Measurements from ENCODE around the gene KRTAP2-3.
"Not testable (repeated sequence)": the region's sequence is repeated elsewhere in the genome, so short reads cannot be mapped to it uniquely, and the experiment has no call there.

Gene KRTAP2-3

DNA sequence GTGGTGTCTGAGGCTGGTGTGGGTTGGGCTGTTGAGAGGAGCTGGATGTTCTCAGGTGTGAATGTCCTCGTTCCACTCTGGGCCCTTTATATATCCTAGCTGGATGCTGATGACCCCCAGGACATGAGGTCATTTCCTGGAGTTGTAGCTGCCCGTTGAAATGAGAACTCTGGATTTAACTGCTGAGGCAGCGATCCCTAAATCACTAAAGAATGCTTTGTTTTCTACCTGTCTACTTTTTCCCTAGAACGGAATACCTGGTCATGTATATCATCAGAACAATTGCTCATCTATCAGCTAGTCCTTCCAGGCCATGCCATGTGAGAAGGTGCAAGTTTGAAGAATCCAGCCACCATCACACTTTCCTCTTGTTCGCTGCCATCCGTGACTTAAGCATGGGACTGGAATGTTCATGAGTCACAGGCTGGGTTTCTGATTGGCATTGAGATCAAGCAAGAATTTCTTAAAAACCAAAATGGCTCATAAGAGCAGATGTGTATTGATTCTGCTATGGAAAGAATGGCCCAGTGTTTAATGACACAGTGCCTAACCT is at the start of gene KRTAP2-3:
TSS of gene KRTAP2-3 (minus strand) at position 63 of the 553 bp plus-strand sequence. CDS start 64 bp downstream, outside the sequence.
- DNase-seq (ENCODE audit: low read depth in 3 of 3): no peak

DNA sequence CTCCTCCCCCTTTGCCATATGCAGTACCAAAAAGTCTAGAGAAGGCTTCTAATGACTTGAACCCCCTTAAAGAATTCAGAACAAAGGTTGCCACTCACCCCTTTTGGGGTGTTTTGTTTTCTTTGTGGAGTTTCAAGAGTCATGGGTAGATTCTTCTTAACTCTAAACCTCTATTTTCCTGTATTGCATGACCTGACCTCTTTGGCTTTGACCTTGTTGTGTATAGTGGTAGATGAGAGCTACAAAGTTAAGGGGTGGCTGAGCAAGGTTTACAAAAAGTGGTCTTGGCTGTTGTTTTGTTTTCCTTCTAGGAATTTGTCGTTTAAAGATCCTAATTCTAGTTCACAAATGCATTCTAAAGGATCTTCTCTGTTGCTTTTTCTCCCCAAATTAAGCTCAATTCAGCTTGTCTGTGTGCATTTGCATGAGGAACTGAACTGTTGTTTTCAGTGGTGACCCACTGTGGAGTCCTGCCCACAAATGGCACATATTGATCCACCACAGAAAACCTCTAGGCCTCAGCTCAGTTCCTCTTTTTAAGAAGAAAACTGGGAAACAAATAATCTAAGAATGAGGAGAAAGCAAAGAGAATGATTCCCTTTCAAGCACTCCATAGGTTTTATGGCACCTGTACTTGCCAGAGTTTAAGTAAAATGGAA is 48.9 kb upstream of the KRTAP2-3 start:
- DNase-seq (ENCODE audit: low read depth in 3 of 3): not testable (repeated sequence)

DNA sequence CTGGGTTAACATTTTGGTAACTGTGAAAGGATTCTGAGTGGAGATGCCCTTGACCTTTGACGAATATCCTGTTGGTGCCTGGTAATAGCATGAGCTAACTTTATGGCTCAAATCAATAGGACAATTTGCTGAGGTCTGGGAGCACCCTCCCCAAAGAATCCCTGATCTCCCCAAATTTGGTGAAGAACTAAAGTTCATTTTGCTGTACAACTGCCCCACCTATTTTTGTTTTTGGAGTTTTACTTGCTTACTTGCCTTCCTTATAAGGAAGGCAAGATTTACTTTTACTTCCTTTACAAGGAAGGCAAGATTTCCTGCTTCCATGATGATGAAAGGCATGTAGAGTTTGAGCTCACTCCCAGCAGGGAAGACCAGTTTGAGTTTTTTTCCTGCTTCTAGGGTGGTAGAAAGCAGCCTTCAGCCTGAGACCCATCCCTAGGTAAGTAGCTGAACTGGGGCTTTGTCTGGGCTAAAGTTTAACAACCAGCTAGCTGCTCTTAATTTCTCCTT is 48.1 kb upstream of the KRTAP2-3 start:
- DNase-seq (ENCODE audit: low read depth in 3 of 3): no peak

DNA sequence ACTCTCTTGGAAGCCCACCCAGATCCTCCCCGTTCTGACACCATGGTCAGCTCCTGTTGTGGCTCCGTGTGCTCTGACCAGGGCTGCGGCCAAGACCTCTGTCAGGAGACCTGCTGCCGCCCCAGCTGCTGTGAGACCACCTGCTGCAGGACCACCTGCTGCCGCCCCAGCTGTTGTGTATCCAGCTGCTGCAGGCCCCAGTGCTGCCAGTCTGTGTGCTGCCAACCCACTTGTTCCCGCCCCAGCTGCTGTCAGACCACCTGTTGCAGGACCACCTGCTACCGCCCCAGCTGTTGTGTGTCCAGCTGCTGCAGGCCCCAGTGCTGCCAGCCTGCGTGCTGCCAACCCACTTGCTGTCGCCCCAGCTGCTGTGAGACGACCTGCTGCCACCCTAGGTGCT is 45.4 kb upstream of the KRTAP2-3 start, which contains the start of gene KRTAP4-9:
TSS of gene KRTAP4-9 (plus strand) at position 43 of the 400 bp plus-strand sequence. CDS start at position 43, 0 bp downstream.
- DNase-seq (ENCODE audit: low read depth in 3 of 3): not testable (repeated sequence)

DNA sequence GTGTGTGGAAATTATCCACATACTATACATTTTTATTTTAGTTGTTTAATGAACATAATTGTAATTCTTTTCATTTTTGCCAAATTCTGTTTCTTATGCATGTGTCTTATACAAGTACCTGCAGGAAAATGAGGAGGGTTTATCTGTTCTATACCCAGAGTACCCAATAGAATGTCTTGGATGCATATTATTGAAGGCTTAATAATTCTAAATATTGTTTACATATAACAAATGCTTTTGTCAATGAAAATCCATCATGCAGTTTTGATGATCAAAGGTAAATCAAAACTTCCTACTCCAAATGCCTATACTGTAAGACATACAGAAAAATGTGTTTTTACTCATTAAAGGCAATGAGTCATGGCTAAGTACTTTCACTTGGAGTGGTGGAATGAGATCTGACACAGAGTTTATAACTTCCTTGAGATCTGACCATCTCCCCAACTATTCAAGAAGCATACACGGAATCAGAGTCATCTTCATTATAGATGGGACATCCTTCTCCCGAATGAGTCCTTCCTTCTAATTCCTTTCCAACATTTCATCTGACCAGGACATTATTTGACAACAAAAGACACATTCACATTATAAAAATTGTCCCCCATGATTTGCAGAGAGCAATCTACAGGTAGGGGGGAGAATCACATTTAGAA is 44.6 kb upstream of the KRTAP2-3 start:
- not testable (repeated sequence) for DNase-seq (ENCODE audit: low read depth in 3 of 3)

GRCh38 chr17:41103896-41104295 is 44.0 kb upstream of the KRTAP2-3 start:
- no peak for DNase-seq (ENCODE audit: low read depth in 3 of 3)

GRCh38 chr17:41101586-41102259 is 41.8 kb upstream of the KRTAP2-3 start, which contains the start of gene KRTAP4-16:
KRTAP4-16 (minus strand) TSS chr17:41102209; CDS start chr17:41102209, 0 bp downstream.
- DNase-seq (ENCODE audit: low read depth in 3 of 3): no peak

GRCh38 chr17:41099682-41100480 is 40.0 kb upstream of the KRTAP2-3 start:
- DNase-seq (ENCODE audit: low read depth in 3 of 3): not testable (repeated sequence)

DNA sequence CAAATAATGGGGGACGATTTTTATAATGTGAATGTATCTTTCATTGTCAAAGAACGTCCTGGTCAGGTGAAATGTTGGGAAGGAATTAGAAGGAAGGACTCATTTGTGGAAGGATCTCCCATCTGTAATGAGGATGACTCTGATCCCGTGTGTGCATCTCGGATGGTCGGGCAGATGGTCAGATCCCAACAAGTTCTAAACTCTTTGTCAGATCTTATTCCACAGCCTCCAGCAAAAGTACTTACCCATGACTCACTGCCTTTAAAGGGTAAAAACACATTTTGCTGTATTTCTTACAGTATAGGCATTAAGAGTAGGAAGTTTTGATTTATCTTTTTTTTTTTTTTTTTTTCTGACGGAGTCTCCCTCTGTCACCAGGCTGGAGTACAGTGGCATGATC is 38.6 kb upstream of the KRTAP2-3 start:
- no peak for DNase-seq (ENCODE audit: low read depth in 3 of 3)

GRCh38 chr17:41098042-41098441 is 38.1 kb upstream of the KRTAP2-3 start, which contains the start of gene KRTAP4-8:
KRTAP4-8 (minus strand) TSS chr17:41098142; CDS start chr17:41098084, 58 bp downstream.
- no peak for DNase-seq (ENCODE audit: low read depth in 3 of 3)

GRCh38 chr17:41096055-41096454 is 36.1 kb upstream of the KRTAP2-3 start:
- DNase-seq (ENCODE audit: low read depth in 3 of 3): no peak

DNA sequence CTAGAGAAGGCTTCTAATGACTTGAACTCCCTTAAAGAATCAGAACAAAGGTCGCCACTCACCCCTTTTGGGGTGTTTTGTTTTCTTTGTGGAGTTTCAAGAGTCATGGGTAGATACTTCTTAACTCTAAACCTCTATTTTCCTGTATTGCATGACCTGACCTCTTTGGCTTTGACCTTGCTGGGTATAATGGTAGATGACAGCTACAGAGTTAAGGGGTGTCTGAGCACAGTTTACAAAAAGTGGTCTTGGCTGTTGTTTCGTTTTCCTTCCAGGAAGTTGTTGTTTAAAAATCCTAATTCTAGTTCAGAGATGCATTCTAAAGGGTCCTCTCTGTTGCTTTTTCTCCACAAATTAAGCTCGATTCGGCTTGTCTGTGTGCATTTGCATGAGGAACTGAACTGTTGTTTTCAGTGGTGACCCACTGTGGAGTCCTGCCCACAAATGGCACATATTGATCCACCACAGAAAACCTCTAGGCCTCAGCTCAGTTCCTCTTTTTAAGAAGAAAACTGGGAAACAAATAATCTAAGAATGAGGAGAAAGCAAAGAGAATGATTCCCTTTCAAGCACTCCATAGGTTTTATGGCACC is 28.9 kb upstream of the KRTAP2-3 start:
- not testable (repeated sequence) for DNase-seq (ENCODE audit: low read depth in 3 of 3)

GRCh38 chr17:41084100-41084856 is 24.4 kb upstream of the KRTAP2-3 start, which contains the start of gene KRTAP4-7:
KRTAP4-7 (plus strand) TSS chr17:41084150; CDS start chr17:41084207, 57 bp downstream.
- not testable (repeated sequence) for DNase-seq (ENCODE audit: low read depth in 3 of 3)

DNA sequence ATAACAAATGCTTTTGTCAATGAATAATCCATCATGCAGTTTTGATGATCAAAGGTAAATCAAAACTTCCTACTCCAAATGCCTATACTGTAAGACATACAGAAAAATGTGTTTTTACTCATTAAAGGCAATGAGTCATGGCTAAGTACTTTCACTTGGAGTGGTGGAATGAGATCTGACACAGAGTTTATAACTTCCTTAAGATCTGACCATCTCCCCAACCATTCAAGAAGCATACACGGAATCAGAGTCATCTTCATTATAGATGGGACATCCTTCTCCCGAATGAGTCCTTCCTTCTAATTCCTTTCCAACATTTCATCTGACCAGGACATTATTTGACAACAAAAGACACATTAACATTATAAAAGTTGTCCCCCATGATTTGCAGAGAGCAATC is 23.5 kb upstream of the KRTAP2-3 start:
- not testable (repeated sequence) for DNase-seq (ENCODE audit: low read depth in 3 of 3)

GRCh38 chr17:41082626-41083025 is 22.7 kb upstream of the KRTAP2-3 start:
- DNase-seq (ENCODE audit: low read depth in 3 of 3): no peak

DNA sequence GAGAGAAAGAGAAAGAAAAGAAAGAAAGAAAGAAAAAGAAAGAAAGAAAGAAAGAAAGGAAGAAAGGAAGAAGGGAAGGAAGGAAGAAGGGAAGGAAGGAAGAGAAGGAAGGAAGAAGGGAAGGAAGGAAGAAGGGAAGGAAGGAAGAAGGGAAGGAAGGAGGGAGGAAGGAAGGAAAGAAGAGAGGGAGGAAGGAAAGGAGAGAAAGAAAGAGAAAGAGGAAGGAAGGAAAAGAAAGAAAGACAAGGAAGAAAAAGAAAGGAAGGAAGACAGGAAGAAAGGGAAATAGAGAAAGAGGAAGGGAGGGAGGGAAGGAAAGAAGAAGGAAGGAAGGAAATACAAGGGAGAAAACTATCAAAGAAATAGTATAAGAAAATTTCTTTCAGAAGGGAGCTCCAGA is 16.9 kb upstream of the KRTAP2-3 start:
- no peak for DNase-seq (ENCODE audit: low read depth in 3 of 3)

DNA sequence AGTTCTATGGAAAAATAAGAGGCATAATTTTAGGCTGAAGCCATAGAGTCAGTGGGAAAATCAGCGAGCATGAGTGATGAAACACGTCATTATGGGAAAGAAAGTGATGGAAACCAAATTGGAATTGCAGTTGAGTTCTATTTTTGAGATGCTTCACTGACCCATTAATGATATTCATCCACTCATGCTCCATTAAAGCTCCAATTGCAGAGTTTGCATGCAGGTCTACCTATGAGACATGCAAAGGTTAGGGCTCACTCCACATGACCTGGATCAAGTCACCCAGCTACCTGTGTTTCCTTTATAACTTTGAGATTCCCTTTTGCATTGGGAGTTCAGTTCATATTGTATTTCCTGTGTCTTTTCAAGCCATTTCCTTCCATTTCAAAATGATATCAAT is 13.8 kb upstream of the KRTAP2-3 start:
- DNase-seq (ENCODE audit: low read depth in 3 of 3): no peak

- no peak for DNase-seq (ENCODE audit: low read depth in 3 of 3)
Observed at GRCh38 chr17:41071606-41072360, 11.9 kb upstream of the KRTAP2-3 start.

DNA sequence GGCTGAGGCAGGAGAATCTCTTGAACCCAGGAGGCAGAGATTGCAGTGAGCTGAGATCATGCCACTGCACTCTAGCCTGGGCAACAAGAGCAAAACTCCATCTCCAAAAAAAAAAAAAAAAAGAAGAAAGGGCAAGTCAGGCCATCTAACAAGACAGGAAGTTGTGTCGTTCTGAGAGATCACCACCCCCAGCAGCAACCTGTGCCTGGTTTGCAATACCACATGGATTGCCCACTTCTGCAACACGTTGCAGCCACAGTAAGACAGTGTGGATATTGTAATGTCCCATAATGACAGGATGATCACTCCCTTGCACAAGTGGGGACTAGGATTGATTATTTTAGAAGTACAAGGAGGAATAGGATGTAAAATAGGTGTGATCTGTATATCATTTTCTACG is 9.1 kb upstream of the KRTAP2-3 start:
- no peak for DNase-seq (ENCODE audit: low read depth in 3 of 3)
